Smooth muscle cell (in vitro differentiated cells): ENCODE data around the gene PRLR. TPM values are rescaled to one million over a fixed set of nuclear protein-coding genes. Genes with fewer than 3 reads are reported as not detected.
A peak's percentile ranks its signal among the peaks of the same experiment; 100 is the strongest.

Experiments
- DNase-seq: peaks from one replicate; lab custom pipeline; 2025; ENCODE audit not compliant: unreplicated experiment; lab: John Stamatoyannopoulos, UW
- H2AFZ ChIP-seq: fragments of 200-600 bp; sonication (generic); 2 replicates; pipeline ENCODE4 v1.6.0; 2016; ENCODE audit warnings: antibody characterized with exemption, low read depth, mild to moderate bottlenecking
- H3F3A ChIP-seq: fragments of 200-600 bp; sonication (generic); 2 replicates; pipeline ENCODE4 v1.6.0; 2017; ENCODE audit warnings: antibody characterized with exemption, low read depth
- H3K27ac ChIP-seq: fragments of 200-600 bp; sonication (generic); 2 replicates; pipeline ENCODE4 v1.5.1; 2016; ENCODE audit warnings: low read depth, mild to moderate bottlenecking
- H3K27me3 ChIP-seq: fragments of 200-600 bp; sonication (generic); 2 replicates; pipeline ENCODE4 v1.6.1; 2016; ENCODE audit warnings: low read depth, mild to moderate bottlenecking
- H3K36me3 ChIP-seq: fragments of 200-600 bp; sonication (generic); 2 replicates; pipeline ENCODE4 v1.5.1; 2016; ENCODE audit warnings: low read depth
- H3K4me1 ChIP-seq: fragments of 200-600 bp; sonication (generic); 2 replicates; pipeline ENCODE4 v1.5.1; 2016; ENCODE audit warnings: low read depth
- H3K4me2 ChIP-seq: fragments of 200-600 bp; sonication (generic); 2 replicates; pipeline ENCODE4 v1.6.0; 2016; ENCODE audit warnings: mild to moderate bottlenecking
- H3K4me3 ChIP-seq: fragments of 200-600 bp; sonication (generic); 2 replicates; pipeline ENCODE4 v1.5.1; 2016; ENCODE audit warnings: mild to moderate bottlenecking
- H3K79me2 ChIP-seq: fragments of 200-600 bp; sonication (generic); 2 replicates; pipeline ENCODE4 v1.6.0; 2016; ENCODE audit warnings: low read depth, mild to moderate bottlenecking
- H3K9ac ChIP-seq: fragments of 200-600 bp; sonication (generic); 2 replicates; pipeline ENCODE4 v1.6.0; 2016; ENCODE audit warnings: low read depth
- H3K9me3 ChIP-seq: fragments of 200-600 bp; sonication (generic); replicated peaks from 2 replicates; pipeline ENCODE4 v1.5.1; 2016; ENCODE audit warnings: low read depth
- H4K20me1 ChIP-seq: fragments of 200-600 bp; sonication (generic); 2 replicates; pipeline ENCODE4 v1.6.0; 2016; ENCODE audit warnings: low read depth
- CTCF ChIP-seq: fragments of 200-600 bp; sonication (generic); IDR thresholded peaks from 2 replicates; pipeline ENCODE4 v1.5.1; 2017; ENCODE audit warnings: borderline replicate concordance, mild to moderate bottlenecking, antibody characterized with exemption; ENCODE audit not compliant: insufficient read depth, poor library complexity, severe bottlenecking
- WGBS: methylation state at CpG from one replicate; pipeline ENCODE4 v1.1.7; 2016; ENCODE audit warnings: low lambda C conversion rate; 5-methylcytosine and 5-hydroxymethylcytosine counted together
- polyA plus RNA-seq: library from polyadenylated mRNA; unstranded; fragments of >200 nt; fragmentation: Nextera tagmentation; extraction: Ambion mirVana; gene quantifications from 2 replicates; pipeline ENCODE4 v1.2.1, GENCODE V29; 2016
- total RNA-seq: library from RNA; depleted of rRNA; stranded (reverse); fragments of >200 nt; gene quantifications from 2 replicates; pipeline ENCODE4 v1.2.3, GENCODE V29; 2014

PRLR gene
- total and polyA plus RNA-seq, 2 experiments from 2014 or later, result 2.3 to 47.4 TPM

GRCh38 chr5:35092703-35093102, 137.6 kb downstream of the PRLR start:
- Histone ChIP-seq H3K27ac (no peak overlapping the region), H3K36me3 (no peaks in the 10 kb centered on the region), H2AFZ (no peak overlapping the region), H3K79me2 (no peaks in the 10 kb centered on the region), H3K4me2 (no peak overlapping the region), H3K4me1 (peaks cover 4% of the 10 kb centered on the region), H3K9ac (no peak overlapping the region), H3K9me3 (no peaks in the 10 kb centered on the region), H4K20me1 (no peaks in the 10 kb centered on the region), H3F3A (no peaks in the 10 kb centered on the region), H3K27me3 (no peaks in the 10 kb centered on the region), H3K4me3 (no peak overlapping the region)
- 79% methylated on average over 2 of the region's 2 CpGs for WGBS
- no peak for TF ChIP-seq CTCF
- DNase-seq, result no peak

- no peak for DNase-seq
- Histone ChIP-seq H4K20me1 (no peaks in the 10 kb centered on the region), H3K36me3 (no peaks in the 10 kb centered on the region), H3K4me2 (no peak overlapping the region), H2AFZ (no peak overlapping the region), H3K27ac (no peak overlapping the region), H3K9me3 (no peaks in the 10 kb centered on the region), H3K4me3 (no peak overlapping the region), H3K4me1 (peaks cover 4% of the 10 kb centered on the region), H3F3A (no peaks in the 10 kb centered on the region), H3K79me2 (no peaks in the 10 kb centered on the region), H3K27me3 (no peaks in the 10 kb centered on the region), H3K9ac (no peak overlapping the region)
- 75% methylated on average over 5 of the region's 5 CpGs for WGBS
- TF ChIP-seq CTCF, result no peak
Observed at GRCh38 chr5:35091704-35092103, 138.6 kb downstream of the PRLR start.

GRCh38 chr5:35089334-35090314, 140.7 kb downstream of the PRLR start:
- Histone ChIP-seq H3F3A (no peaks in the 10 kb centered on the region), H3K79me2 (no peaks in the 10 kb centered on the region), H3K27me3 (no peaks in the 10 kb centered on the region), H3K9ac (no peak overlapping the region), H3K36me3 (no peaks in the 10 kb centered on the region), H3K4me3 (no peak overlapping the region), H3K4me1 (peaks cover 4% of the 10 kb centered on the region), H3K27ac (no peak overlapping the region), H3K4me2 (no peak overlapping the region), H4K20me1 (no peaks in the 10 kb centered on the region), H2AFZ (no peak overlapping the region), H3K9me3 (no peaks in the 10 kb centered on the region)
- TF ChIP-seq CTCF, result peak; percentile 83
- 58% methylated on average over 7 of the region's 7 CpGs for WGBS
- peak; percentile 1 for DNase-seq
